ENCODE results near the gene IL13.

The IL13 gene

GRCh38 chr5:132656774-132657355 is 1.1 kb upstream of the IL13 start:
- DNase-seq, result no peak

- DNase-seq, result no peak
Observed at GRCh38 chr5:132658381-132659302, 669 bp downstream of the IL13 start.

- DNase-seq, result no peak
Observed at GRCh38 chr5:132659598-132660493, 1.9 kb downstream of the IL13 start.

GRCh38 chr5:132661231-132662003 is 3.4 kb downstream of the IL13 start:
- DNase-seq, result peak; percentile 19 to 59 (median 52)

- no peak for DNase-seq
Observed at GRCh38 chr5:132662004-132662401, 4.0 kb downstream of the IL13 start.

GRCh38 chr5:132662925-132663770 is 5.2 kb downstream of the IL13 start:
- DNase-seq, result peak in 2 of 4 experiments; percentile 6 to 22

- DNase-seq, result no peak
Observed at GRCh38 chr5:132663771-132664695, 6.1 kb downstream of the IL13 start.

- DNase-seq, result no peak
Observed at GRCh38 chr5:132664696-132665209, 6.8 kb downstream of the IL13 start.

GRCh38 chr5:132665574-132666080 is 7.7 kb downstream of the IL13 start:
- no peak for DNase-seq

- no peak for DNase-seq
Observed at GRCh38 chr5:132666310-132667123, 8.5 kb downstream of the IL13 start.

GRCh38 chr5:132667309-132667708 is 9.3 kb downstream of the IL13 start:
- DNase-seq, result no peak

- DNase-seq, result no peak
Observed at GRCh38 chr5:132667761-132668705, 10.1 kb downstream of the IL13 start.

- no peak for DNase-seq
Observed at GRCh38 chr5:132668706-132669454, 10.9 kb downstream of the IL13 start.

GRCh38 chr5:132669455-132669820 is 11.5 kb downstream of the IL13 start:
- DNase-seq, result no peak

GRCh38 chr5:132669966-132670882 is 12.3 kb downstream of the IL13 start:
- no peak for DNase-seq

- no peak for DNase-seq
Observed at GRCh38 chr5:132671000-132671399, 13.0 kb downstream of the IL13 start.

All from suppressor macrophage (primary cell).